Activated CD8-positive, alpha-beta memory T cell treated with anti-CD3 and anti-CD28 coated beads for 4 hours (primary cell): ENCODE measurements around the gene ERBB4.
"Not testable (repeated sequence)": the region's sequence is repeated elsewhere in the genome, so short reads cannot be mapped to it uniquely, and the experiment has no call there.

Experiments used
- DNase-seq, 2 donors: peaks; one replicate each; pipeline ENCODE4 v3.0.0-alpha.2; 2020; ENCODE audit warnings: low read depth in 2 of 2

ERBB4 gene

GRCh38 chr2:212299333-212299732 lies 239.3 kb downstream of the ERBB4 start:
- no peak for DNase-seq

GRCh38 chr2:212295571-212295970 lies 243.0 kb downstream of the ERBB4 start:
- DNase-seq = no peak

GRCh38 chr2:212294816-212295215 lies 243.8 kb downstream of the ERBB4 start:
- no peak for DNase-seq

- DNase-seq = no peak
These were observed 249.3 kb downstream of the ERBB4 start for GRCh38 chr2:212289301-212289700.

- no peak for DNase-seq
These were observed 250.3 kb downstream of the ERBB4 start for GRCh38 chr2:212288308-212288707.

- DNase-seq = no peak
These were observed 254.4 kb downstream of the ERBB4 start for GRCh38 chr2:212284166-212284565.

- no peak for DNase-seq
These were observed 255.8 kb downstream of the ERBB4 start for GRCh38 chr2:212282671-212283261.

GRCh38 chr2:212276813-212277212 lies 261.8 kb downstream of the ERBB4 start:
- DNase-seq = no peak

GRCh38 chr2:212274215-212274614 lies 264.4 kb downstream of the ERBB4 start:
- no peak for DNase-seq

GRCh38 chr2:212271583-212271982 lies 267.0 kb downstream of the ERBB4 start:
- DNase-seq = no peak

GRCh38 chr2:212269005-212269404 lies 269.6 kb downstream of the ERBB4 start:
- no peak for DNase-seq

- DNase-seq = no peak
These were observed 272.3 kb downstream of the ERBB4 start for GRCh38 chr2:212266297-212266696.

- no peak for DNase-seq
These were observed 272.8 kb downstream of the ERBB4 start for GRCh38 chr2:212265777-212266176.

- DNase-seq = no peak
These were observed 274.4 kb downstream of the ERBB4 start for GRCh38 chr2:212264187-212264586.

- DNase-seq = no peak
These were observed 279.4 kb downstream of the ERBB4 start for GRCh38 chr2:212259226-212259625.

- DNase-seq = no peak
These were observed 284.3 kb downstream of the ERBB4 start for GRCh38 chr2:212254339-212254738.

GRCh38 chr2:212249451-212249850 lies 289.2 kb downstream of the ERBB4 start:
- no peak for DNase-seq

- no peak for DNase-seq
These were observed 292.7 kb downstream of the ERBB4 start for GRCh38 chr2:212245880-212246279.

- DNase-seq = no peak
These were observed 295.9 kb downstream of the ERBB4 start for GRCh38 chr2:212242724-212243123.

GRCh38 chr2:212238152-212238551 lies 300.4 kb downstream of the ERBB4 start:
- not testable (repeated sequence) for DNase-seq

GRCh38 chr2:212237350-212238095 lies 301.1 kb downstream of the ERBB4 start:
- DNase-seq = no peak

- no peak for DNase-seq
These were observed 309.8 kb downstream of the ERBB4 start for GRCh38 chr2:212228743-212229171.

GRCh38 chr2:212227755-212228154 lies 310.8 kb downstream of the ERBB4 start:
- no peak for DNase-seq

GRCh38 chr2:212226114-212226513 lies 312.5 kb downstream of the ERBB4 start:
- no peak for DNase-seq
